ENCODE measurements around the gene NFIC. TPM values are rescaled to one million over a fixed set of nuclear protein-coding genes. Genes with fewer than 3 reads are reported as not detected.

NFIC gene
- polyA plus RNA-seq, 1 of the 3 experiments (the other 2 are of a cell fraction) = 7.2 TPM

GRCh38 chr19:3475449-3475848, 109.1 kb downstream of the NFIC start:
- no peak for DNase-seq
- Histone ChIP-seq H3K9ac (no peak overlapping the region), H3K4me1 (ENCODE audit: control insufficient read depth in 1 of 2, insufficient read depth in 2 of 2, low read depth in 1 of 2, low read length in 1 of 2) (no peaks in the 10 kb centered on the region; a peak in 1 of 4 replicates), H4K20me1 (ENCODE audit: insufficient read depth) (no peaks in the 10 kb centered on the region), H3F3A (replicated peaks; ENCODE audit: insufficient read depth) (peaks cover 13% of the 10 kb centered on the region), H3K4me2 (no peak overlapping the region), H3K27ac (ENCODE audit: low read depth in 2 of 2, low read length in 1 of 2) (no peak overlapping the region), H3K36me3 (replicated peaks in 1 of 2; ENCODE audit: control insufficient read depth in 1 of 2, insufficient read depth in 2 of 2, low read length in 1 of 2) (no peaks in the 10 kb centered on the region), H3K4me3 (ENCODE audit: low read depth in 2 of 2, low read length in 1 of 2) (no peak overlapping the region), H3K9me2 (no peaks in the 10 kb centered on the region), H3K79me2 (ENCODE audit: insufficient read depth) (no peaks in the 10 kb centered on the region), H3K9me3 (no peaks in the 10 kb centered on the region), H3K27me3 (ENCODE audit: insufficient read depth) (no peaks in the 10 kb centered on the region; the same call in 1 of the 2 replicates), H2AFZ (ENCODE audit: low read depth) (no peak overlapping the region)
- POLR2A ChIA-PET = no interaction called here
- WGBS (ENCODE audit: low lambda C conversion rate) = 18% methylated on average over 4 of the region's 4 CpGs
- CTCF ChIA-PET = no interaction called here
- TF ChIP-seq ZBTB33 (IDR thresholded peaks at IDR 0.05; ENCODE audit: borderline replicate concordance, low read depth) = no peak
- no peak for TF ChIP-seq PBX3 (IDR thresholded peaks at IDR 0.05)
- no peak for TF ChIP-seq REST (IDR thresholded peaks at IDR 0.05; ENCODE audit: low read depth, low read length)
- no peak for TF ChIP-seq RXRA (IDR thresholded peaks at IDR 0.05; ENCODE audit: borderline replicate concordance, low read depth)
- TF ChIP-seq TAF1 (IDR thresholded peaks at IDR 0.05; ENCODE audit: borderline replicate concordance, low read depth, low read length) = no peak
- TF ChIP-seq JUND (IDR thresholded peaks at IDR 0.05) = no peak
- no peak for TF ChIP-seq ELF1 (IDR thresholded peaks at IDR 0.05)
- no peak for TF ChIP-seq USF1 (IDR thresholded peaks at IDR 0.05; ENCODE audit: borderline replicate concordance, low read depth)

GRCh38 chr19:3476830-3477229, 110.4 kb downstream of the NFIC start:
- Histone ChIP-seq H3K4me2 (no peak overlapping the region), H3K27me3 (ENCODE audit: insufficient read depth) (no peaks in the 10 kb centered on the region; the same call in 1 of the 2 replicates), H3K36me3 (replicated peaks in 1 of 2; ENCODE audit: control insufficient read depth in 1 of 2, insufficient read depth in 2 of 2, low read length in 1 of 2) (no peaks in the 10 kb centered on the region), H3F3A (replicated peaks; ENCODE audit: insufficient read depth) (peaks cover 10% of the 10 kb centered on the region), H3K4me3 (ENCODE audit: low read depth in 2 of 2, low read length in 1 of 2) (no peak overlapping the region), H3K79me2 (ENCODE audit: insufficient read depth) (no peaks in the 10 kb centered on the region), H2AFZ (ENCODE audit: low read depth) (no peak overlapping the region), H3K9me2 (no peaks in the 10 kb centered on the region), H3K9ac (no peak overlapping the region), H3K4me1 (ENCODE audit: control insufficient read depth in 1 of 2, insufficient read depth in 2 of 2, low read depth in 1 of 2, low read length in 1 of 2) (no peaks in the 10 kb centered on the region; a peak in 1 of 4 replicates), H4K20me1 (ENCODE audit: insufficient read depth) (no peaks in the 10 kb centered on the region), H3K9me3 (no peaks in the 10 kb centered on the region), H3K27ac (ENCODE audit: low read depth in 2 of 2, low read length in 1 of 2) (no peak overlapping the region)
- CTCF ChIA-PET = interaction anchor here (0.8 to 1.7 kb wide), 2 partner anchors 8 to 172 kb away, joined by 3 to 5 read pairs; no protein-coding TSS in a partner anchor
- WGBS (ENCODE audit: low lambda C conversion rate) = 45% methylated on average over 2 of the region's 2 CpGs
- DNase-seq = no peak
- TF ChIP-seq NFIC (IDR thresholded peaks at IDR 0.05; ENCODE audit: borderline replicate concordance) (no peak), YY1 (IDR thresholded peaks at IDR 0.05; ENCODE audit: low read depth) (no peak), USF2 (IDR thresholded peaks at IDR 0.05; ENCODE audit: borderline replicate concordance, low read depth, low read length) (no peak), RXRA (IDR thresholded peaks at IDR 0.05; ENCODE audit: borderline replicate concordance, low read depth) (no peak), MAX (IDR thresholded peaks at IDR 0.05; ENCODE audit: low read depth) (no peak)
- POLR2A ChIA-PET = no interaction called here

All from SK-N-SH (cell line).